Measurements from ENCODE around the gene RET.

DNA sequence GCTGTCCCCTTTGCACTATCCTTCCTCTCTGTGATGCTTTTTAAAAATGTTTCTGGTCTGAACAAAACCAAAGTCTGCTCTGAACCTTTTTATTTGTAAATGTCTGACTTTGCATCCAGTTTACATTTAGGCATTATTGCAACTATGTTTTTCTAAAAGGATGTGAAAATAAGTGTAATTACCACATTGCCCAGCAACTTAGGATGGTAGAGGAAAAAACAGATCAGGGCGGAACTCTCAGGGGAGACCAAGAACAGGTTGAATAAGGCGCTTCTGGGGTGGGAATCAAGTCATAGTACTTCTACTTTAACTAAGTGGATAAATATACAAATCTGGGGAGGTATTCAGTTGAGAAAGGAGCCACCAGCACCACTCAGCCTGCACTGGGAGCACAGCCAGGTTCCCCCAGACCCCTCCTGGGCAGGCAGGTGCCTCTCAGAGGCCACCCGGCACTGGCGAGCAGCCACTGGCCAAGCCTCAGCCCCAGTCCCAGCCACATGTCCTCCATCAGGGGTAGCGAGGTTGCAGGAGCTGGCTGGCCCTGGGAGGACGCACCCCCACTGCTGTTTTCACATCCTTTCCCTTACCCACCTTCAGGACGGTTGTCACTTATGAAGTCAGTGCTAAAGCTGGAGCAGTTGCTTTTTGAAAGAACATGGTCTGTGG, 50.0 kb downstream of the RET start:
- TF ChIP-seq, protein P1, sequence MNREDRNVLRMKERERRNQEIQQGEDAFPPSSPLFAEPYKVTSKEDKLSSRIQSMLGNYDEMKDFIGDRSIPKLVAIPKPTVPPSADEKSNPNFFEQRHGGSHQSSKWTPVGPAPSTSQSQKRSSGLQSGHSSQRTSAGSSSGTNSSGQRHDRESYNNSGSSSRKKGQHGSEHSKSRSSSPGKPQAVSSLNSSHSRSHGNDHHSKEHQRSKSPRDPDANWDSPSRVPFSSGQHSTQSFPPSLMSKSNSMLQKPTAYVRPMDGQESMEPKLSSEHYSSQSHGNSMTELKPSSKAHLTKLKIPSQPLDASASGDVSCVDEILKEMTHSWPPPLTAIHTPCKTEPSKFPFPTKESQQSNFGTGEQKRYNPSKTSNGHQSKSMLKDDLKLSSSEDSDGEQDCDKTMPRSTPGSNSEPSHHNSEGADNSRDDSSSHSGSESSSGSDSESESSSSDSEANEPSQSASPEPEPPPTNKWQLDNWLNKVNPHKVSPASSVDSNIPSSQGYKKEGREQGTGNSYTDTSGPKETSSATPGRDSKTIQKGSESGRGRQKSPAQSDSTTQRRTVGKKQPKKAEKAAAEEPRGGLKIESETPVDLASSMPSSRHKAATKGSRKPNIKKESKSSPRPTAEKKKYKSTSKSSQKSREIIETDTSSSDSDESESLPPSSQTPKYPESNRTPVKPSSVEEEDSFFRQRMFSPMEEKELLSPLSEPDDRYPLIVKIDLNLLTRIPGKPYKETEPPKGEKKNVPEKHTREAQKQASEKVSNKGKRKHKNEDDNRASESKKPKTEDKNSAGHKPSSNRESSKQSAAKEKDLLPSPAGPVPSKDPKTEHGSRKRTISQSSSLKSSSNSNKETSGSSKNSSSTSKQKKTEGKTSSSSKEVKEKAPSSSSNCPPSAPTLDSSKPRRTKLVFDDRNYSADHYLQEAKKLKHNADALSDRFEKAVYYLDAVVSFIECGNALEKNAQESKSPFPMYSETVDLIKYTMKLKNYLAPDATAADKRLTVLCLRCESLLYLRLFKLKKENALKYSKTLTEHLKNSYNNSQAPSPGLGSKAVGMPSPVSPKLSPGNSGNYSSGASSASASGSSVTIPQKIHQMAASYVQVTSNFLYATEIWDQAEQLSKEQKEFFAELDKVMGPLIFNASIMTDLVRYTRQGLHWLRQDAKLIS (CRISPR knock-in tag; IDR thresholded peaks at IDR 0.05; ENCODE audit: borderline replicate concordance) = no peak
- no peak for TF ChIP-seq CREB1 (CRISPR knock-in tag; IDR thresholded peaks at IDR 0.05)
- TF ChIP-seq ZNF416 (CRISPR knock-in tag; IDR thresholded peaks at IDR 0.05) = no peak
- TF ChIP-seq, protein P2, sequence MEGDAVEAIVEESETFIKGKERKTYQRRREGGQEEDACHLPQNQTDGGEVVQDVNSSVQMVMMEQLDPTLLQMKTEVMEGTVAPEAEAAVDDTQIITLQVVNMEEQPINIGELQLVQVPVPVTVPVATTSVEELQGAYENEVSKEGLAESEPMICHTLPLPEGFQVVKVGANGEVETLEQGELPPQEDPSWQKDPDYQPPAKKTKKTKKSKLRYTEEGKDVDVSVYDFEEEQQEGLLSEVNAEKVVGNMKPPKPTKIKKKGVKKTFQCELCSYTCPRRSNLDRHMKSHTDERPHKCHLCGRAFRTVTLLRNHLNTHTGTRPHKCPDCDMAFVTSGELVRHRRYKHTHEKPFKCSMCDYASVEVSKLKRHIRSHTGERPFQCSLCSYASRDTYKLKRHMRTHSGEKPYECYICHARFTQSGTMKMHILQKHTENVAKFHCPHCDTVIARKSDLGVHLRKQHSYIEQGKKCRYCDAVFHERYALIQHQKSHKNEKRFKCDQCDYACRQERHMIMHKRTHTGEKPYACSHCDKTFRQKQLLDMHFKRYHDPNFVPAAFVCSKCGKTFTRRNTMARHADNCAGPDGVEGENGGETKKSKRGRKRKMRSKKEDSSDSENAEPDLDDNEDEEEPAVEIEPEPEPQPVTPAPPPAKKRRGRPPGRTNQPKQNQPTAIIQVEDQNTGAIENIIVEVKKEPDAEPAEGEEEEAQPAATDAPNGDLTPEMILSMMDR (IDR thresholded peaks at IDR 0.05) = no peak
